Liver (tissue), 9 donors: ENCODE results near the gene SCLY. TPM values are rescaled to one million over a fixed set of nuclear protein-coding genes. Genes with fewer than 3 reads are reported as not detected.

Experiments used
- DNase-seq: peaks from one replicate; pipeline ENCODE4 v3.0.0-alpha.2; 2017; ENCODE audit warnings: low spot score
- H3K27ac ChIP-seq, 2 donors: one replicate each; pipeline ENCODE4 v1.7.0; 2013; ENCODE audit warnings: inconsistent platforms in 2 of 2, low read length in 2 of 2, control low read depth in 1 of 2, low read depth in 1 of 2, mild to moderate bottlenecking in 1 of 2
- H3K27me3 ChIP-seq, 4 donors: one replicate each; pipeline versions ENCODE4 v1.6.1 to v1.7.0; 2013; ENCODE audit warnings: low read length in 3 of 4, inconsistent platforms in 1 of 4, mild to moderate bottlenecking in 1 of 4, moderate library complexity in 1 of 4; ENCODE audit not compliant: control insufficient read depth in 4 of 4, insufficient read depth in 4 of 4
- H3K36me3 ChIP-seq, 4 donors: one replicate each; pipeline versions ENCODE4 v1.6.1 to v1.7.0; 2013; ENCODE audit warnings: low read length in 3 of 4, mild to moderate bottlenecking in 3 of 4, low read depth in 1 of 4, moderate library complexity in 1 of 4; ENCODE audit not compliant: control insufficient read depth in 4 of 4, insufficient read depth in 3 of 4
- H3K4me1 ChIP-seq, 4 donors: one replicate each; pipeline versions ENCODE4 v1.6.1 to v1.7.0; 2013; ENCODE audit warnings: low read length in 3 of 4, mild to moderate bottlenecking in 3 of 4, moderate library complexity in 1 of 4; ENCODE audit not compliant: control insufficient read depth in 4 of 4, insufficient read depth in 4 of 4
- H3K4me3 ChIP-seq, 3 donors: one replicate each; pipeline versions ENCODE4 v1.6.1 to v1.7.0; 2013; ENCODE audit warnings: low read length in 3 of 3, control low read depth in 1 of 3, low read depth in 1 of 3, mild to moderate bottlenecking in 1 of 3
- H3K9ac ChIP-seq, 2 donors: one replicate each; pipeline ENCODE4 v1.7.0; 2013; ENCODE audit warnings: low read length in 2 of 2, mild to moderate bottlenecking in 2 of 2, moderate library complexity in 2 of 2, control low read depth in 1 of 2, low read depth in 1 of 2
- H3K9me3 ChIP-seq, 4 donors: one replicate each; pipeline versions ENCODE4 v1.6.1 to v1.7.0; 2013; ENCODE audit warnings: low read length in 3 of 4; ENCODE audit not compliant: control insufficient read depth in 4 of 4
- ATF3 ChIP-seq: IDR thresholded peaks from 2 replicates; pipeline ENCODE4 v1.6.1; 2016; ENCODE audit warnings: antibody characterized with exemption
- EGR1 ChIP-seq, 2 donors: IDR thresholded peaks; 2 replicates each; pipeline ENCODE4 v1.6.1; 2016 to 2018; ENCODE audit warnings: antibody characterized with exemption in 2 of 2, low read depth in 2 of 2
- FOXA1 ChIP-seq: IDR thresholded peaks from 2 replicates; pipeline ENCODE4 v1.6.1; 2016; ENCODE audit warnings: antibody characterized with exemption
- FOXA2 ChIP-seq: IDR thresholded peaks from 2 replicates; pipeline ENCODE4 v1.6.1; 2016; ENCODE audit warnings: antibody characterized with exemption
- GABPA ChIP-seq, 2 donors: IDR thresholded peaks in 1 of 2; conservative IDR thresholded peaks in 1 of 2; 2 replicates each; pipeline ENCODE4 v1.6.1; 2016; ENCODE audit warnings: antibody characterized with exemption in 2 of 2, mild to moderate bottlenecking in 1 of 2, moderate library complexity in 1 of 2
- HNF4A ChIP-seq, 2 donors: conservative IDR thresholded peaks; 2 replicates each; pipeline ENCODE4 v1.6.1; 2016; ENCODE audit warnings: antibody characterized with exemption in 2 of 2, mild to moderate bottlenecking in 2 of 2
- HNF4G ChIP-seq: IDR thresholded peaks from 2 replicates; pipeline ENCODE4 v1.6.1; 2016; ENCODE audit warnings: antibody characterized with exemption
- JUND ChIP-seq, 2 donors: IDR thresholded peaks; 2 replicates each; pipeline ENCODE4 v1.6.1; 2016; ENCODE audit warnings: antibody characterized with exemption in 2 of 2
- RAD21 ChIP-seq, 2 donors: IDR thresholded peaks; 2 replicates each; pipeline ENCODE4 v1.6.1; 2016; ENCODE audit warnings: antibody characterized with exemption in 2 of 2, mild to moderate bottlenecking in 2 of 2
- REST ChIP-seq: IDR thresholded peaks from 2 replicates; pipeline ENCODE4 v1.6.1; 2016; ENCODE audit warnings: antibody characterized with exemption, mild to moderate bottlenecking
- RXRA ChIP-seq, 2 donors: IDR thresholded peaks; 2 replicates each; pipeline ENCODE4 v1.6.1; 2017 to 2018; ENCODE audit warnings: antibody characterized with exemption in 2 of 2, mild to moderate bottlenecking in 1 of 2
- SP1 ChIP-seq: IDR thresholded peaks from 2 replicates; pipeline ENCODE4 v1.6.1; 2018; ENCODE audit warnings: antibody characterized with exemption, mild to moderate bottlenecking
- TAF1 ChIP-seq: conservative IDR thresholded peaks from 2 replicates; pipeline ENCODE4 v1.6.1; 2016; ENCODE audit warnings: antibody characterized with exemption, mild to moderate bottlenecking
- ZBTB33 ChIP-seq: IDR thresholded peaks from 2 replicates; pipeline ENCODE4 v1.6.1; 2016; ENCODE audit warnings: antibody characterized with exemption
- WGBS: extraction: QIAGEN DNeasy Blood & Tissue Kit; methylation state at CpG from one replicate; pipeline ENCODE4 v1.1.7; 2013; 5-methylcytosine and 5-hydroxymethylcytosine counted together
- polyA plus RNA-seq, 2 donors: library from polyadenylated mRNA; stranded (reverse) in 1 of 2; unstranded in 1 of 2; fragments of 200-250 nt in 1 of 2; fragments of >200 nt in 1 of 2; fragmentation: Nextera tagmentation in 1 of 2; extraction: Ambion mirVana in 1 of 2; gene quantifications; one replicate each; pipeline versions ENCODE4 v1.2.1 to v1.2.3, GENCODE V29; 2013 to 2015
- total RNA-seq, 2 donors: library from RNA; depleted of rRNA; stranded (reverse); fragments of >200 nt; gene quantifications; one replicate each; pipeline ENCODE4 v1.2.3, GENCODE V29; 2014
- TF ChIP-seq, protein P1 (sequence below): IDR thresholded peaks from 2 replicates; pipeline ENCODE4 v1.6.1; 2016; ENCODE audit warnings: antibody characterized with exemption
- TF ChIP-seq, protein P2 (sequence below): fragments of 150-350 bp; IDR thresholded peaks from 2 replicates; pipeline ENCODE4 v1.5.1; 2017; ENCODE audit warnings: improper control_type of control experiment, low read depth, low read length; ENCODE audit not compliant: missing input control
- donor health status: healthy.
- donor health status: healthy.
- donor health status: healthy.
- donor health status: healthy.
- donor health status: healthy.

SCLY gene
- total and polyA plus RNA-seq, 4 donors: 21.6 to 39.2 (median 25.0) TPM

DNA sequence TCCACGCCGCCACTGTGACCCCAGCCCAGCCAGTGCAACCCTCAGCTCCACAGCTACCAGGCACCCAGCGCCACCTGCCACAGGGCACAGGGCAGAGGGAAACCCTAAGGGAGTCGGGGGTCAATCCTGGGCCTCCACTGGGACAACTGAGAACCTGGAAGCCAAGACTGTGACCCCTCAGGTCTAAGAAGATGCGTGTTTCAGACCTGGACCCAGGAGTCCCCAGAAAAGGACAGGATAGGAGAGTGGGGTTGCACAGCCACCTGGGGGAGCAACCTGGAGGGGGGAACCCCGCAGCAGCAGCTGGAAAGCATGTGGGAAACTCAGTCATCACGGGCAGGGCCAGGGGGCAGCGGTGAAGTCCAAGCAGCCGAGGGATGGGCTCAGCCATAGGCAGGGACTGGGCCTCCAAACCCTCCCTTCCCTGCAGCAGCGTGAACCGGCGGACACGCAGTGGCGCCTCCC, 43.5 kb downstream of the SCLY start:
- no peak for DNase-seq
- 94% methylated on average over 14 of the region's 14 CpGs for WGBS

More for the DNA sequence above, 43.5 kb downstream of the SCLY start:
- no peak overlapping the region for H3K4me3 ChIP-seq
- no peaks in the 10 kb centered on the region for H3K9me3 ChIP-seq
- TF ChIP-seq, protein P1, sequence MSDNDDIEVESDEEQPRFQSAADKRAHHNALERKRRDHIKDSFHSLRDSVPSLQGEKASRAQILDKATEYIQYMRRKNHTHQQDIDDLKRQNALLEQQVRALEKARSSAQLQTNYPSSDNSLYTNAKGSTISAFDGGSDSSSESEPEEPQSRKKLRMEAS: no peak
- TF ChIP-seq SP1 (no peak), RAD21 (IDR thresholded peaks at IDR 0.05) (no peak), JUND (IDR thresholded peaks at IDR 0.05) (no peak), EGR1 (IDR thresholded peaks at IDR 0.05; ENCODE audit: low read depth in 2 of 2) (no peak), RXRA (IDR thresholded peaks at IDR 0.05) (no peak), FOXA1 (no peak), HNF4G (no peak), HNF4A (conservative IDR thresholded peaks at IDR 0.05) (no peak), REST (no peak), GABPA (IDR thresholded peaks at IDR 0.05 in 1 of 2, conservative IDR thresholded peaks at IDR 0.05 in 1 of 2) (no peak), TAF1 (no peak), ZBTB33 (no peak), FOXA2 (no peak), ATF3 (no peak)
- TF ChIP-seq, protein P2, sequence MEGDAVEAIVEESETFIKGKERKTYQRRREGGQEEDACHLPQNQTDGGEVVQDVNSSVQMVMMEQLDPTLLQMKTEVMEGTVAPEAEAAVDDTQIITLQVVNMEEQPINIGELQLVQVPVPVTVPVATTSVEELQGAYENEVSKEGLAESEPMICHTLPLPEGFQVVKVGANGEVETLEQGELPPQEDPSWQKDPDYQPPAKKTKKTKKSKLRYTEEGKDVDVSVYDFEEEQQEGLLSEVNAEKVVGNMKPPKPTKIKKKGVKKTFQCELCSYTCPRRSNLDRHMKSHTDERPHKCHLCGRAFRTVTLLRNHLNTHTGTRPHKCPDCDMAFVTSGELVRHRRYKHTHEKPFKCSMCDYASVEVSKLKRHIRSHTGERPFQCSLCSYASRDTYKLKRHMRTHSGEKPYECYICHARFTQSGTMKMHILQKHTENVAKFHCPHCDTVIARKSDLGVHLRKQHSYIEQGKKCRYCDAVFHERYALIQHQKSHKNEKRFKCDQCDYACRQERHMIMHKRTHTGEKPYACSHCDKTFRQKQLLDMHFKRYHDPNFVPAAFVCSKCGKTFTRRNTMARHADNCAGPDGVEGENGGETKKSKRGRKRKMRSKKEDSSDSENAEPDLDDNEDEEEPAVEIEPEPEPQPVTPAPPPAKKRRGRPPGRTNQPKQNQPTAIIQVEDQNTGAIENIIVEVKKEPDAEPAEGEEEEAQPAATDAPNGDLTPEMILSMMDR: no peak
- no peaks in the 10 kb centered on the region for H3K36me3 ChIP-seq
- H3K9ac ChIP-seq: no peak overlapping the region
- H3K4me1 ChIP-seq: peaks cover 6 to 20% (median 13%) of the 10 kb centered on the region in 4 donors
- H3K27ac ChIP-seq: no peak overlapping the region
- no peaks in the 10 kb centered on the region for H3K27me3 ChIP-seq
